Chondrocyte (in vitro differentiated cells): ENCODE results near the gene SLC36A3. TPM values are rescaled to one million over a fixed set of nuclear protein-coding genes. Genes with fewer than 3 reads are reported as not detected.

Experiments
- DNase-seq: peaks from one replicate; pipeline ENCODE4 v3.0.0; 2021; ENCODE audit warnings: mixed read lengths, low spot score
- H3K27ac Mint-ChIP-seq: one replicate; pipeline ENCODE4 v1.8.0; 2021; ENCODE audit warnings: mild to moderate bottlenecking, moderate library complexity, mixed read lengths; ENCODE audit not compliant: unreplicated experiment
- H3K27me3 Mint-ChIP-seq: 2 replicates; pipeline ENCODE4 v1.8.0; 2021; ENCODE audit warnings: low read depth, mixed read lengths
- H3K36me3 Mint-ChIP-seq: 2 replicates; pipeline ENCODE4 v1.8.0; 2021; ENCODE audit warnings: low read depth, mixed read lengths
- H3K4me1 Mint-ChIP-seq: 2 replicates; pipeline ENCODE4 v1.8.0; 2021; ENCODE audit warnings: low read depth, mild to moderate bottlenecking, mixed read lengths
- H3K4me3 Mint-ChIP-seq: one replicate; pipeline ENCODE4 v1.8.0; 2021; ENCODE audit warnings: mild to moderate bottlenecking, moderate library complexity, mixed read lengths; ENCODE audit not compliant: unreplicated experiment
- H3K9me3 Mint-ChIP-seq: 2 replicates; pipeline ENCODE4 v1.8.0; 2021; ENCODE audit warnings: low read depth, mixed read lengths
- total RNA-seq: library from RNA; stranded (reverse); gene quantifications from 3 replicates; pipeline ENCODE4 v1.2.1, GENCODE V29; 2021
- TF ChIP-seq, protein P1 (sequence below): fragments of 200-600 bp; sonication (generic); IDR thresholded peaks from 2 replicates; pipeline ENCODE4 v1.5.0; 2021; ENCODE audit warnings: antibody characterized with exemption, mild to moderate bottlenecking, moderate library complexity

SLC36A3 gene
- total RNA-seq, 1 donor from 2014 or later = not detected

DNA sequence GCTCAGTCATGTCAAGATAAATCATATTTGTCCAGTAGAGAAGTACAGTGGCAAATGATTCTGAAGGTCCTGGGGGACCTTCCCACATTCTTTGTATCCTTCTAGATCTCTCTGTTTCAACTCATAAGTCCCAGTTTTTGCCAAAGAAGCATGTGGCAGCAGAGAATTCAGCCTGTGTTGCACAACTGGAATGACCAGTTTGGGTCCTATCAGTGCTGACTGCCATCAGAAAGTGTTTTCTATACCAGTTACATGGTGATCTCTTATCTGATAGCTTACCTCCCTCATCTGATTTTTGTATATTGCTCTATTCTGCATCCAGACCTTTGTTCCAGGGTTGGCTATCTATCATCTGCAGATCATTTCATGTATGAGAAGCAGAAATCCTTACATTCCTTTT is 28.9 kb downstream of the SLC36A3 start:
- H3K36me3 Mint-ChIP-seq = no peaks in the 10 kb centered on the region
- TF ChIP-seq, protein P1, sequence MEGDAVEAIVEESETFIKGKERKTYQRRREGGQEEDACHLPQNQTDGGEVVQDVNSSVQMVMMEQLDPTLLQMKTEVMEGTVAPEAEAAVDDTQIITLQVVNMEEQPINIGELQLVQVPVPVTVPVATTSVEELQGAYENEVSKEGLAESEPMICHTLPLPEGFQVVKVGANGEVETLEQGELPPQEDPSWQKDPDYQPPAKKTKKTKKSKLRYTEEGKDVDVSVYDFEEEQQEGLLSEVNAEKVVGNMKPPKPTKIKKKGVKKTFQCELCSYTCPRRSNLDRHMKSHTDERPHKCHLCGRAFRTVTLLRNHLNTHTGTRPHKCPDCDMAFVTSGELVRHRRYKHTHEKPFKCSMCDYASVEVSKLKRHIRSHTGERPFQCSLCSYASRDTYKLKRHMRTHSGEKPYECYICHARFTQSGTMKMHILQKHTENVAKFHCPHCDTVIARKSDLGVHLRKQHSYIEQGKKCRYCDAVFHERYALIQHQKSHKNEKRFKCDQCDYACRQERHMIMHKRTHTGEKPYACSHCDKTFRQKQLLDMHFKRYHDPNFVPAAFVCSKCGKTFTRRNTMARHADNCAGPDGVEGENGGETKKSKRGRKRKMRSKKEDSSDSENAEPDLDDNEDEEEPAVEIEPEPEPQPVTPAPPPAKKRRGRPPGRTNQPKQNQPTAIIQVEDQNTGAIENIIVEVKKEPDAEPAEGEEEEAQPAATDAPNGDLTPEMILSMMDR = no peak
- no peak overlapping the region for H3K27ac Mint-ChIP-seq
- peaks cover 6% of the 10 kb centered on the region for H3K4me1 Mint-ChIP-seq
- no peaks in the 10 kb centered on the region for H3K9me3 Mint-ChIP-seq
- H3K4me3 Mint-ChIP-seq = no peak overlapping the region
- no peak for DNase-seq
- peaks cover 5% of the 10 kb centered on the region for H3K27me3 Mint-ChIP-seq

DNA sequence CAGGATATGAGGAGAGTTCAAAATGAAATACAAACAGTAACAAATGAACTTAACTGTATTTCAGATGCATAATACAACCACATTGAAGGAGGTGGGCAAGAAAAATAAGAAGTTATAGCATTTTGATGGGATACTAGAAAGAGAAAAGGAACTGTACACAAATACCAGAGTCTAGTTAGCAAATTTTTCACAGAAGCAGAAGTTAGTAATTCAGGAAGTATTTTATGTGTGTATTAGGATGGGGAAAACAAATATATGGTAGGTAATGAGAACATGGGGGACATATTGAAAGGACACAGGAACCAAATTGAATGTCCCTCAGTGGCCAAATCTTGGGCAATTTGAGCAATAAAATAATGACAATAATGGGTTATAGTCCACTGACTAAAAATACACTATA is 32.2 kb downstream of the SLC36A3 start:
- peaks cover 16% of the 10 kb centered on the region for H3K36me3 Mint-ChIP-seq
- H3K9me3 Mint-ChIP-seq = no peaks in the 10 kb centered on the region
- H3K4me1 Mint-ChIP-seq = peaks cover 4% of the 10 kb centered on the region
- no peak overlapping the region for H3K4me3 Mint-ChIP-seq
- no peak for DNase-seq
- H3K27me3 Mint-ChIP-seq = no peaks in the 10 kb centered on the region
- TF ChIP-seq, protein P1 = no peak
- no peak overlapping the region for H3K27ac Mint-ChIP-seq

DNA sequence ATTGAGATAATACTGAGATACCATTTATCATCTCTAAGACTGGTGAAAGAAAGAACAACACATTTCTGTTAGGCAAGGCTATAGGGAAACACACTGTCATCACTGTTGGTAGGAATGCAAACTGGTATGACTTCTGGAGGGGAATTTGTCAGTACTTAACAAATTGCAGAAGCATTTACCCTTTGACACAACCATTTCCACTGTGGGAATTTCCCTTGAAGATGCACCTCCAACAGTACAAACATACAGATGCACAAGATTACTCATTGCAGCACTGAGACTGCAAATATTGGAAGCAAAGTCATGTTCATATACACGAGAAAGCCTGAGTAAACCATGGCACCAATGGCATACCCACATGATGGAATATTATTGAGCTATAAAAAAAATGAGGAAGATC is 33.0 kb downstream of the SLC36A3 start:
- no peak overlapping the region for H3K4me3 Mint-ChIP-seq
- no peaks in the 10 kb centered on the region for H3K9me3 Mint-ChIP-seq
- TF ChIP-seq, protein P1 = no peak
- no peaks in the 10 kb centered on the region for H3K4me1 Mint-ChIP-seq
- DNase-seq = no peak
- no peak overlapping the region for H3K27ac Mint-ChIP-seq
- H3K27me3 Mint-ChIP-seq = no peaks in the 10 kb centered on the region
- peaks cover 19% of the 10 kb centered on the region for H3K36me3 Mint-ChIP-seq

DNA sequence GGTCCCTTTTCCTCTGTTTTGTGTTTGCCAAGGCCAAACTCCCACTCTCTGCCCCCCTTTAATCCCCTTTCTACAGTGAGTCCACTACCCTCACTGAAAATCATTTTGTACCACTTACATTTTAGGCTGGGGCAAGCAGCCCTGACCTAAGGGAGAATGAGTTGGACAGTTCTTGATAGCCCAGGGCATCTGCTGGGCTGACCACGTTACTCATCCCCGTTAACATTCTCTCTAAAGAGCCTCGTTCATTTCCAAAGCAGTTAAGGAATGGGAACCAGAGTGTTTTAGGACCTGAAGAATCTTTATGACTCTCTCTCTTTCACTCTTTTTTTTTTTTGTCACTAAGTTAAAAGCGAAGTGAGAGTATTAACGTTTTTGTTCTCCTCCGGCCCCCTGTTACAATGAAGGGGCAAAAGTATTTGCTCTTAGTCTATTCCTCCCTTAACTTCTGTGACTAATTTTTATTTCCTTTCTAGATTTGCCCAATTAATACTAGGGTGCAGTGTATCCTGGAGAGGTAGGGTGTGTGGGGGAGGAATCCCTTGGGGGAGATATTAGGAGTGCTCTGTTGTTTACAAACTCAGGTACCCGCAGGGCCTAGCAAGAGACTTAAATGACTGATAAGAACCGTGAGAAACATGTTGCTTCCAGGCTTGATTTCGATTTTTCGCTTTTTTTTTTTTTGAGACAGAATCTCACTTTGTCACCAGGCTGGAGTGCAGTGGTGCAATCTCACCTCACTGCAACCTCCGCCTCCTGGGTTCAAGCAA is 35.9 kb downstream of the SLC36A3 start:
- no peak for DNase-seq
- Mint-ChIP-seq H3K9me3 (no peaks in the 10 kb centered on the region), H3K4me3 (no peak overlapping the region), H3K27me3 (no peaks in the 10 kb centered on the region), H3K36me3 (peaks cover 26% of the 10 kb centered on the region), H3K27ac (no peak overlapping the region), H3K4me1 (peaks cover 4% of the 10 kb centered on the region)
- TF ChIP-seq, protein P1 = no peak

DNA sequence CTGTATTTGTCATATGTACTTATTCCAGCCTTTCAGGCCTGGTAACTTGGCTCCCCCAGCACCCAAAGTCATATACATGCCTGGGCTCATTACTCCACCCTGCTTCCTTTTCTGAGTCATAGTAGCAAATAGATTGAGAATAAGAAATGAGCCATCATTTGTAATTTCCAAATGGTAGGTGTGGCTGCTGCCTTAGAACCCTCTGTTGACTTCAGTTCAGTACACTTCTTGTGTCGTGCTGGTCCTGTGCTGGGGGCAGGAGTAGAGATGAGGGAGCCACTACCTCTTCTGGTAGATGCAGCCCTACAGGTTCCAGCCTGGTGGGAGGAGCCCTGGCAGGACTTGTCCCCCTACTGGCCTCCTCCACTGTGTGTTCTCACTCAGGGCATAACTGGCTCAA is 39.5 kb downstream of the SLC36A3 start:
- Mint-ChIP-seq H3K4me1 (peaks cover 4% of the 10 kb centered on the region), H3K27me3 (no peaks in the 10 kb centered on the region), H3K27ac (no peak overlapping the region), H3K36me3 (peaks cover 26% of the 10 kb centered on the region), H3K9me3 (no peaks in the 10 kb centered on the region), H3K4me3 (no peak overlapping the region)
- DNase-seq = no peak
- TF ChIP-seq, protein P1 = no peak
